Measurements from ENCODE around the gene COQ2.

DNA sequence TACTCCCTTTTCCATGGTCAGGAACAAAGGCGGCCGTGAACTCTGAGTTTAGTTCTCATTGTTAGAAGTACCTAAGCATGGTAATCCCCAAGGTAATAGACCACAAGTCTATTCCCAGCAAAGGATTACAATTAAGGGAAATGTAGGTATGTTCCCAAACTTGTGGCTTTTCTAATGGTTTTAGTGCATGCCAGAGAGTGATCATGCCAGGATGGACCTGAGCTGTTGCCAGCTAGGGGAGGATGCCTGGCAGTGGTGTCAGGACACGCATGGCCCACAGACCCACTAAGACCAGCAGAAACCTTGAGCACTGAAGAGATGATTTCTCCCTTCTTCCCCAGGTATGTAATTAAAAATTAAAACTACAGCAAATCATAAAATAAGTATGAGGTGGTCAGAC, 60.8 kb downstream of the COQ2 start:
- TF ChIP-seq, protein P1, sequence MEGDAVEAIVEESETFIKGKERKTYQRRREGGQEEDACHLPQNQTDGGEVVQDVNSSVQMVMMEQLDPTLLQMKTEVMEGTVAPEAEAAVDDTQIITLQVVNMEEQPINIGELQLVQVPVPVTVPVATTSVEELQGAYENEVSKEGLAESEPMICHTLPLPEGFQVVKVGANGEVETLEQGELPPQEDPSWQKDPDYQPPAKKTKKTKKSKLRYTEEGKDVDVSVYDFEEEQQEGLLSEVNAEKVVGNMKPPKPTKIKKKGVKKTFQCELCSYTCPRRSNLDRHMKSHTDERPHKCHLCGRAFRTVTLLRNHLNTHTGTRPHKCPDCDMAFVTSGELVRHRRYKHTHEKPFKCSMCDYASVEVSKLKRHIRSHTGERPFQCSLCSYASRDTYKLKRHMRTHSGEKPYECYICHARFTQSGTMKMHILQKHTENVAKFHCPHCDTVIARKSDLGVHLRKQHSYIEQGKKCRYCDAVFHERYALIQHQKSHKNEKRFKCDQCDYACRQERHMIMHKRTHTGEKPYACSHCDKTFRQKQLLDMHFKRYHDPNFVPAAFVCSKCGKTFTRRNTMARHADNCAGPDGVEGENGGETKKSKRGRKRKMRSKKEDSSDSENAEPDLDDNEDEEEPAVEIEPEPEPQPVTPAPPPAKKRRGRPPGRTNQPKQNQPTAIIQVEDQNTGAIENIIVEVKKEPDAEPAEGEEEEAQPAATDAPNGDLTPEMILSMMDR (IDR thresholded peaks at IDR 0.05; ENCODE audit: insufficient read depth, low read depth, low read length) = no peak
- no peak for TF ChIP-seq EZH2 (IDR thresholded peaks at IDR 0.05; ENCODE audit: insufficient read depth, low read length)
